H9 (cell line): Measurements from ENCODE around the gene CHRNA4. TPM values are rescaled to one million over a fixed set of nuclear protein-coding genes. Genes with fewer than 3 reads are reported as not detected.

ENCODE experiments used
- DNase-seq: peaks from one replicate; pipeline ENCODE4 v3.0.0-alpha.2; 2017
- H2AFZ ChIP-seq: one replicate; pipeline ENCODE4 v1.6.1; 2013; ENCODE audit warnings: mild to moderate bottlenecking, low read length, control low read depth, moderate library complexity
- H2AK5ac ChIP-seq: 2 replicates; pipeline ENCODE4 v1.6.1; 2013; ENCODE audit warnings: low read length, control low read depth, mixed read lengths; ENCODE audit not compliant: insufficient read length
- H2BK120ac ChIP-seq: one replicate; pipeline ENCODE4 v1.6.1; 2013; ENCODE audit warnings: low read depth, mild to moderate bottlenecking, low read length, control low read depth, inconsistent platforms; ENCODE audit not compliant: poor library complexity, severe bottlenecking
- H2BK12ac ChIP-seq: 2 replicates; pipeline ENCODE4 v1.6.1; 2013; ENCODE audit warnings: low read length, control low read depth, mixed read lengths, low read depth; ENCODE audit not compliant: insufficient read length
- H2BK15ac ChIP-seq: 2 replicates; pipeline ENCODE4 v1.6.1; 2013; ENCODE audit warnings: low read depth, low read length, control low read depth
- H2BK20ac ChIP-seq: one replicate; pipeline ENCODE4 v1.6.1; 2013; ENCODE audit warnings: low read depth, mild to moderate bottlenecking, low read length, control low read depth, inconsistent platforms; ENCODE audit not compliant: poor library complexity, severe bottlenecking
- H2BK5ac ChIP-seq: 2 replicates; pipeline ENCODE4 v1.6.1; 2013; ENCODE audit warnings: low read length, control low read depth, mixed read lengths; ENCODE audit not compliant: insufficient read length
- H3K14ac ChIP-seq: 2 replicates; pipeline ENCODE4 v1.6.1; 2013; ENCODE audit warnings: low read length, control low read depth; ENCODE audit not compliant: insufficient read depth
- H3K18ac ChIP-seq: 2 replicates; pipeline ENCODE4 v1.6.1; 2013; ENCODE audit warnings: low read depth, mild to moderate bottlenecking, mixed read lengths, low read length, control low read depth; ENCODE audit not compliant: insufficient read length
- H3K23ac ChIP-seq: 2 replicates; pipeline ENCODE4 v1.6.1; 2013; ENCODE audit warnings: low read length, control low read depth, mixed read lengths, low read depth; ENCODE audit not compliant: insufficient read length
- H3K23me2 ChIP-seq: 2 replicates; pipeline ENCODE4 v1.6.1; 2013; ENCODE audit warnings: low read depth, mild to moderate bottlenecking, mixed read lengths, low read length, control low read depth; ENCODE audit not compliant: insufficient read length, poor library complexity, severe bottlenecking
- H3K27ac ChIP-seq: 2 replicates; pipeline ENCODE4 v1.5.1; 2013; ENCODE audit warnings: low read length, control low read depth, mixed read lengths, low read depth; ENCODE audit not compliant: insufficient read length
- H3K27me3 ChIP-seq: 2 replicates; pipeline ENCODE4 v1.6.1; 2013; ENCODE audit warnings: low read length, control low read depth, inconsistent platforms; ENCODE audit not compliant: insufficient read depth
- H3K4ac ChIP-seq: 2 replicates; pipeline ENCODE4 v1.6.1; 2013; ENCODE audit warnings: low read depth, mild to moderate bottlenecking, control low read depth, inconsistent platforms, low read length, moderate library complexity
- H3K4me1 ChIP-seq: 2 replicates; pipeline ENCODE4 v1.6.1; 2013; ENCODE audit warnings: low read length, control low read depth, inconsistent platforms; ENCODE audit not compliant: insufficient read depth
- H3K4me2 ChIP-seq: 2 replicates; pipeline ENCODE4 v1.6.1; 2013; ENCODE audit warnings: low read length, control low read depth, mixed read lengths; ENCODE audit not compliant: insufficient read length, insufficient read depth
- H3K56ac ChIP-seq: 2 replicates; pipeline ENCODE4 v1.6.1; 2013; ENCODE audit warnings: low read depth, mild to moderate bottlenecking, mixed read lengths, low read length, control low read depth; ENCODE audit not compliant: insufficient read length
- H3K79me1 ChIP-seq: 2 replicates; pipeline ENCODE4 v1.6.1; 2013; ENCODE audit warnings: low read depth, mild to moderate bottlenecking, moderate library complexity, low read length, control low read depth, inconsistent platforms; ENCODE audit not compliant: insufficient read depth, poor library complexity, severe bottlenecking
- H3K79me2 ChIP-seq: 2 replicates; pipeline ENCODE4 v1.6.1; 2013; ENCODE audit warnings: low read length, control low read depth, inconsistent platforms; ENCODE audit not compliant: insufficient read depth
- H3K9ac ChIP-seq: 2 replicates; pipeline ENCODE4 v1.6.1; 2013; ENCODE audit warnings: low read length, control low read depth, mixed read lengths; ENCODE audit not compliant: insufficient read length; ENCODE audit errors: extremely low read depth
- H3K9me3 ChIP-seq: one replicate; pipeline ENCODE4 v1.6.1; 2013; ENCODE audit warnings: low read depth, low read length, inconsistent platforms; ENCODE audit not compliant: control insufficient read depth
- H3T11ph ChIP-seq: one replicate; pipeline ENCODE4 v1.6.1; 2013; ENCODE audit warnings: mild to moderate bottlenecking, low read length, control low read depth, inconsistent platforms
- H4K20me1 ChIP-seq: one replicate; pipeline ENCODE4 v1.6.1; 2013; ENCODE audit not compliant: control insufficient read depth, insufficient read length, insufficient read depth
- H4K5ac ChIP-seq: 2 replicates; pipeline ENCODE4 v1.6.1; 2013; ENCODE audit warnings: low read depth, mild to moderate bottlenecking, mixed read lengths, low read length, control low read depth; ENCODE audit not compliant: insufficient read length
- H4K8ac ChIP-seq: replicated peaks from 2 replicates; pipeline ENCODE4 v1.6.1; 2013; ENCODE audit warnings: low read length, control low read depth, mixed read lengths, low read depth; ENCODE audit not compliant: insufficient read length
- H4K91ac ChIP-seq: 2 replicates; pipeline ENCODE4 v1.6.1; 2013; ENCODE audit warnings: low read depth, mild to moderate bottlenecking, moderate library complexity, mixed read lengths, low read length, control low read depth; ENCODE audit not compliant: insufficient read length
- H3K27ac Mint-ChIP-seq, 3 experiments: 2 replicates in 2 of 3; 3 replicates in 1 of 3; pipeline ENCODE4 v1.8.0; 2020 to 2021; ENCODE audit warnings: mixed read lengths in 3 of 3, mild to moderate bottlenecking in 1 of 3, moderate library complexity in 1 of 3
- H3K27me3 Mint-ChIP-seq: 2 replicates; pipeline ENCODE4 v1.8.0; 2021; ENCODE audit warnings: low read depth, mild to moderate bottlenecking, moderate library complexity, mixed read lengths
- H3K36me3 Mint-ChIP-seq, 3 experiments: 2 replicates in 2 of 3; 3 replicates in 1 of 3; pipeline ENCODE4 v1.8.0; 2020 to 2021; ENCODE audit warnings: low read depth in 3 of 3, mixed read lengths in 3 of 3; ENCODE audit not compliant: insufficient read depth in 1 of 3
- H3K4me1 Mint-ChIP-seq, 2 experiments: 2 replicates each; pipeline ENCODE4 v1.8.0; 2020; ENCODE audit warnings: mixed read lengths in 2 of 2
- H3K4me3 Mint-ChIP-seq, 2 experiments: 2 replicates in 1 of 2; 3 replicates in 1 of 2; pipeline ENCODE4 v1.8.0; 2020 to 2021; ENCODE audit warnings: mild to moderate bottlenecking in 2 of 2, mixed read lengths in 2 of 2, moderate library complexity in 1 of 2
- H3K9me3 Mint-ChIP-seq, 2 experiments: 2 replicates in 1 of 2; 3 replicates in 1 of 2; pipeline ENCODE4 v1.8.0; 2020; ENCODE audit warnings: mild to moderate bottlenecking in 2 of 2, mixed read lengths in 2 of 2, moderate library complexity in 1 of 2
- WGBS: extraction: QIAGEN DNeasy Blood & Tissue Kit; methylation state at CpG from one replicate; pipeline ENCODE4 v1.1.7; 2013; ENCODE audit warnings: missing lambda C conversion rate, low lambda C conversion rate, mixed read lengths; ENCODE audit not compliant: insufficient read length; ENCODE audit errors: extremely low coverage; 5-methylcytosine and 5-hydroxymethylcytosine counted together
- total RNA-seq: library from RNA; stranded (reverse); gene quantifications from 2 replicates; pipeline ENCODE4 v1.2.1, GENCODE V29; 2021
- TF ChIP-seq, protein P1 (sequence below): fragments of 200-600 bp; sonication (generic); conservative IDR thresholded peaks from 3 replicates; pipeline ENCODE4 v1.8.0; 2021; ENCODE audit warnings: antibody characterized with exemption, mild to moderate bottlenecking

CHRNA4 gene
- total RNA-seq, 1 experiment from 2014 or later, result 2.5 TPM

DNA sequence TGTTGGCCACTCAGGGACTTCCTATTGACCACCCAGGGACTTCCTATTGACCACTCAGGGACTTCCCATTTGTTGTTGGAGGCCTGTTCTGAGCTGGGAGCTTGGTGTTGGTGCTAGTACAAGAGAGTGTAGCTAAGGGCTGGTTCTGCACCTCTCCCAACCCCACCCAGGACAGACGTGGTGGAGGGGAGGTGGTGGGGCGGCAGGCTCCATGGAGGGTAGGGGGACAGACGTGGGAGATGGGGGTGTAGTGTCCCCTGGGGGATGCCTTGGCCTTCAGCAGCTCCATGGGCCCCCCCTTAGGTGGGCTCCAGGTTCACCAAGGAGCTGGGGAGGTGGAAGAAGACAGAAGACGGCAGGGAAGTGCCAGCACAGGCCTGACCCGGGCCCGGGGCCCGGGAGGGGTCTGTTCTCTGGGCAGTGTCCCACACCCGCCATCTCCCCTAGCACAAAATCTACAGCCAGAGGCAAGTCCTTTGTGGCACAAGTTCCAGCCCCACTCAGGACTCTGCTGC, 33.9 kb downstream of the CHRNA4 start:
- H2BK12ac ChIP-seq, result no peak overlapping the region
- H3K36me3 Mint-ChIP-seq, result peaks cover 0 to 9% (median 8%) of the 10 kb centered on the region in 3 experiments; a peak in 5 of 7 replicates
- H2BK20ac ChIP-seq, result no peak overlapping the region
- no peak overlapping the region for H3K4me2 ChIP-seq
- no peaks in the 10 kb centered on the region for H3K79me2 ChIP-seq
- H3K23ac ChIP-seq, result no peak overlapping the region
- H3K4me1 ChIP-seq, result no peaks in the 10 kb centered on the region
- H3K9ac ChIP-seq, result no peak overlapping the region
- no peak overlapping the region for H3T11ph ChIP-seq
- no peak overlapping the region for H3K4ac ChIP-seq
- no peak overlapping the region for H3K56ac ChIP-seq
- H3K27me3 Mint-ChIP-seq, result peaks cover 14% of the 10 kb centered on the region
- H3K9me3 Mint-ChIP-seq, result peaks cover 6 to 9% of the 10 kb centered on the region in 2 experiments
- H4K20me1 ChIP-seq, result no peaks in the 10 kb centered on the region
- no peak overlapping the region for H2BK15ac ChIP-seq
- H2AFZ ChIP-seq, result no peak overlapping the region
- H4K91ac ChIP-seq, result no peak overlapping the region
- WGBS, result no CpG with 5 or more reads among the region's 8 CpGs
- no peaks in the 10 kb centered on the region for H3K9me3 ChIP-seq
- H2BK5ac ChIP-seq, result no peak overlapping the region
- H3K14ac ChIP-seq, result no peak overlapping the region
- TF ChIP-seq, protein P1, sequence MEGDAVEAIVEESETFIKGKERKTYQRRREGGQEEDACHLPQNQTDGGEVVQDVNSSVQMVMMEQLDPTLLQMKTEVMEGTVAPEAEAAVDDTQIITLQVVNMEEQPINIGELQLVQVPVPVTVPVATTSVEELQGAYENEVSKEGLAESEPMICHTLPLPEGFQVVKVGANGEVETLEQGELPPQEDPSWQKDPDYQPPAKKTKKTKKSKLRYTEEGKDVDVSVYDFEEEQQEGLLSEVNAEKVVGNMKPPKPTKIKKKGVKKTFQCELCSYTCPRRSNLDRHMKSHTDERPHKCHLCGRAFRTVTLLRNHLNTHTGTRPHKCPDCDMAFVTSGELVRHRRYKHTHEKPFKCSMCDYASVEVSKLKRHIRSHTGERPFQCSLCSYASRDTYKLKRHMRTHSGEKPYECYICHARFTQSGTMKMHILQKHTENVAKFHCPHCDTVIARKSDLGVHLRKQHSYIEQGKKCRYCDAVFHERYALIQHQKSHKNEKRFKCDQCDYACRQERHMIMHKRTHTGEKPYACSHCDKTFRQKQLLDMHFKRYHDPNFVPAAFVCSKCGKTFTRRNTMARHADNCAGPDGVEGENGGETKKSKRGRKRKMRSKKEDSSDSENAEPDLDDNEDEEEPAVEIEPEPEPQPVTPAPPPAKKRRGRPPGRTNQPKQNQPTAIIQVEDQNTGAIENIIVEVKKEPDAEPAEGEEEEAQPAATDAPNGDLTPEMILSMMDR, result no peak
- peaks cover 0 to 14% of the 10 kb centered on the region in 2 experiments; a peak in 3 of 4 replicates for H3K4me1 Mint-ChIP-seq
- no peak overlapping the region for H2AK5ac ChIP-seq
- H4K5ac ChIP-seq, result no peak overlapping the region
- H3K23me2 ChIP-seq, result no peaks in the 10 kb centered on the region
- H3K4me3 Mint-ChIP-seq, result no peak overlapping the region
- H4K8ac ChIP-seq, result no peak overlapping the region
- H2BK120ac ChIP-seq, result no peak overlapping the region
- DNase-seq, result no peak
- H3K27ac Mint-ChIP-seq, result peak overlapping the region in 1 of 3 experiments; percentile 65; a peak in 1 of 7 replicates
- no peaks in the 10 kb centered on the region for H3K27me3 ChIP-seq
- no peak overlapping the region for H3K27ac ChIP-seq
- H3K79me1 ChIP-seq, result no peaks in the 10 kb centered on the region
- no peak overlapping the region for H3K18ac ChIP-seq
